Astrocyte of the cerebellum (primary cell): Measurements from ENCODE around the gene INPP5E.

ENCODE experiments used
- DNase-seq: peaks from one replicate; pipeline ENCODE4 v3.0.0-alpha.2; 2011; ENCODE audit warnings: low read depth
- H3K4me3 ChIP-seq: 2 replicates; pipeline ENCODE4 v1.5.1; 2011; ENCODE audit warnings: mild to moderate bottlenecking, low read depth, low read length, moderate library complexity
- in situ Hi-C: cut with HindIII; loops from 2 replicates; pipeline ENCODE4 v1.10.0; 2017; ENCODE audit warnings: low sequenced_read_pairs
- TF ChIP-seq, protein P1 (sequence below): IDR thresholded peaks from 2 replicates; pipeline ENCODE4 v1.5.1; 2012; ENCODE audit warnings: low read length, low read depth, moderate library complexity, mild to moderate bottlenecking; ENCODE audit errors: missing control alignments

Gene INPP5E

DNA sequence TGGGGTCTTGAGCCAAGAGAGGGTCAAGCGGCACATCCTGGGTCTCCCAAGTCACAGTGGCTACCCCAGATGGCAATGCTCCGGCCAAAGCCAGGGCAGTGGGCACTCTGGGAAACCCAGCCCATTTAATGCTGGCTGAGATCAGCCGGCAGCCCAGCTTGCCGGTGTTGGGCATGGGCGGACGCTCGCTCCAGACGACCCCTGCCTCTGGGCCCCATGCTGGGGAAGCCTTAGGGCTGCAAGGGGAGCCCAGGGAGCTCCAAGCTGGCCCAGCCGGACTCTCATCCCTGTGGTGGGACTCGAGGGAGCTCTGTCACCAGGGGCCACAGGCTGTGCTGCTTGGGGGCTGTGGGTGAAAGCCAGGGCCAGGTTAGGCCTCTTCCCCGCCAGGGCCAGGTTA lies 60.2 kb downstream of the INPP5E start:
- TF ChIP-seq, protein P1, sequence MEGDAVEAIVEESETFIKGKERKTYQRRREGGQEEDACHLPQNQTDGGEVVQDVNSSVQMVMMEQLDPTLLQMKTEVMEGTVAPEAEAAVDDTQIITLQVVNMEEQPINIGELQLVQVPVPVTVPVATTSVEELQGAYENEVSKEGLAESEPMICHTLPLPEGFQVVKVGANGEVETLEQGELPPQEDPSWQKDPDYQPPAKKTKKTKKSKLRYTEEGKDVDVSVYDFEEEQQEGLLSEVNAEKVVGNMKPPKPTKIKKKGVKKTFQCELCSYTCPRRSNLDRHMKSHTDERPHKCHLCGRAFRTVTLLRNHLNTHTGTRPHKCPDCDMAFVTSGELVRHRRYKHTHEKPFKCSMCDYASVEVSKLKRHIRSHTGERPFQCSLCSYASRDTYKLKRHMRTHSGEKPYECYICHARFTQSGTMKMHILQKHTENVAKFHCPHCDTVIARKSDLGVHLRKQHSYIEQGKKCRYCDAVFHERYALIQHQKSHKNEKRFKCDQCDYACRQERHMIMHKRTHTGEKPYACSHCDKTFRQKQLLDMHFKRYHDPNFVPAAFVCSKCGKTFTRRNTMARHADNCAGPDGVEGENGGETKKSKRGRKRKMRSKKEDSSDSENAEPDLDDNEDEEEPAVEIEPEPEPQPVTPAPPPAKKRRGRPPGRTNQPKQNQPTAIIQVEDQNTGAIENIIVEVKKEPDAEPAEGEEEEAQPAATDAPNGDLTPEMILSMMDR: no peak
- in situ Hi-C loops: no loop called here
- no peak for DNase-seq
- H3K4me3 ChIP-seq: no peak overlapping the region

DNA sequence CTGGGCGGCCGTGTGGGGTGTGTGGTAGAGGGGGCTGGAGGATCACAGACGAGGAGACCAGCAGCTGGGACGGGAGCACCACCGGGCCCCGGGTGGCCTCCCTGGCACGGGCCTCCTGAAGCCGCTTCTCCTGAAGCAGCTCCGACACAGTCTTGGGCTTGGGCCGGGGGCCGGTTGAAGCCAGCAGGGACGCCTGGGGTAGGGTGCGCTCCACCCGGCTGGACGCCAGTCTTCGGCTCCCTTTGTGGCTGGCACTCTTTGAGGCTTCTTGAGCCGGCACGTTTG lies 60.7 kb downstream of the INPP5E start:
- TF ChIP-seq, protein P1: no peak
- in situ Hi-C loops: no loop called here
- no peak for DNase-seq
- H3K4me3 ChIP-seq: no peak overlapping the region
